HG03520 (cell line): ENCODE results near the gene ABI3BP.

ENCODE experiments used
- ATAC-seq: cut with Tn5 transposase; IDR thresholded peaks from one replicate; pipeline ENCODE4 v1.9.1; 2021; ENCODE audit warnings: mild to moderate bottlenecking, moderate library complexity; ENCODE audit not compliant: unreplicated experiment

Gene ABI3BP

GRCh38 chr3:100838157-100838556 is 155.1 kb downstream of the ABI3BP start:
- no peak for ATAC-seq

- no peak for ATAC-seq
Observed at GRCh38 chr3:100836661-100837060, 156.6 kb downstream of the ABI3BP start.

GRCh38 chr3:100834332-100834731 is 158.9 kb downstream of the ABI3BP start:
- no peak for ATAC-seq

GRCh38 chr3:100833483-100833882 is 159.7 kb downstream of the ABI3BP start:
- ATAC-seq = no peak

- ATAC-seq = no peak
Observed at GRCh38 chr3:100831629-100832028, 161.6 kb downstream of the ABI3BP start.

- ATAC-seq = no peak
Observed at GRCh38 chr3:100830931-100831330, 162.3 kb downstream of the ABI3BP start.

GRCh38 chr3:100825574-100825973 is 167.6 kb downstream of the ABI3BP start:
- no peak for ATAC-seq

- no peak for ATAC-seq
Observed at GRCh38 chr3:100815583-100815982, 177.6 kb downstream of the ABI3BP start.

GRCh38 chr3:100813828-100814227 is 179.4 kb downstream of the ABI3BP start:
- no peak for ATAC-seq

- no peak for ATAC-seq
Observed at GRCh38 chr3:100811779-100812507, 181.3 kb downstream of the ABI3BP start.

- ATAC-seq = no peak
Observed at GRCh38 chr3:100810671-100811070, 182.6 kb downstream of the ABI3BP start.

- ATAC-seq = no peak
Observed at GRCh38 chr3:100804631-100805030, 188.6 kb downstream of the ABI3BP start.

GRCh38 chr3:100803711-100804110 is 189.5 kb downstream of the ABI3BP start:
- ATAC-seq = no peak

- ATAC-seq = no peak
Observed at GRCh38 chr3:100802126-100802525, 191.1 kb downstream of the ABI3BP start.

GRCh38 chr3:100798012-100798411 is 195.2 kb downstream of the ABI3BP start:
- ATAC-seq = no peak

GRCh38 chr3:100796556-100796955 is 196.7 kb downstream of the ABI3BP start:
- no peak for ATAC-seq

GRCh38 chr3:100789579-100789978 is 203.6 kb downstream of the ABI3BP start:
- ATAC-seq = no peak

- no peak for ATAC-seq
Observed at GRCh38 chr3:100783619-100784018, 209.6 kb downstream of the ABI3BP start.

GRCh38 chr3:100782906-100783305 is 210.3 kb downstream of the ABI3BP start:
- ATAC-seq = no peak

- no peak for ATAC-seq
Observed at GRCh38 chr3:100782348-100782747, 210.9 kb downstream of the ABI3BP start.

GRCh38 chr3:100781301-100781700 is 211.9 kb downstream of the ABI3BP start:
- ATAC-seq = no peak

- ATAC-seq = no peak
Observed at GRCh38 chr3:100780071-100780622, 213.1 kb downstream of the ABI3BP start.

- ATAC-seq = no peak
Observed at GRCh38 chr3:100779480-100779879, 213.7 kb downstream of the ABI3BP start.
